Esophagus muscularis mucosa (tissue), 4 donors: ENCODE data around the gene ZNF770.

Experiments
- CTCF ChIP-seq, 3 experiments: fragments of 200-600 bp in 2 of 3; fragments of 450-650 bp in 1 of 3; sonication (generic) in 2 of 3; IDR thresholded peaks; one replicate each; pipeline ENCODE4 v1.5.1; 2017 to 2019; ENCODE audit warnings: antibody characterized with exemption in 3 of 3, mild to moderate bottlenecking in 2 of 3, moderate library complexity in 1 of 3
- EP300 ChIP-seq: sonication (generic); formaldehyde crosslinking; IDR thresholded peaks from one replicate; pipeline ENCODE4 v1.6.1; 2017; ENCODE audit warnings: antibody characterized with exemption
- POLR2A ChIP-seq: fragments of 450-650 bp; IDR thresholded peaks from one replicate; pipeline ENCODE4 v1.6.1; 2017; ENCODE audit warnings: antibody characterized with exemption, moderate library complexity, mild to moderate bottlenecking, low read depth
- POLR2AphosphoS5 ChIP-seq, 2 donors: sonication (generic); formaldehyde crosslinking; IDR thresholded peaks; one replicate each; pipeline ENCODE4 v1.6.1; 2017; ENCODE audit warnings: antibody characterized with exemption in 2 of 2

- no peak for TF ChIP-seq CTCF (IDR thresholded peaks at IDR 0.05)
- TF ChIP-seq POLR2A, result no peak
- no peak for TF ChIP-seq POLR2AphosphoS5 (IDR thresholded peaks at IDR 0.05)
- no peak for TF ChIP-seq EP300
Observed at GRCh38 chr15:34964277-34964676, 23.8 kb downstream of the ZNF770 start.
